Erythroblast (primary cell): ENCODE data around the gene ADD1.

Experiments
- DNase-seq, 2 experiments: peaks; one replicate each; lab custom pipeline; 2025; lab: John Stamatoyannopoulos, UW
- GATA1 ChIP-seq: IDR thresholded peaks from 2 replicates; pipeline ENCODE4 v1.6.1; 2011; ENCODE audit warnings: low read depth, mild to moderate bottlenecking, control low read depth, low read length, moderate library complexity
- POLR2A ChIP-seq: IDR thresholded peaks from 2 replicates; pipeline ENCODE4 v1.6.1; 2011; ENCODE audit warnings: mild to moderate bottlenecking, low read length

The ADD1 gene

DNA sequence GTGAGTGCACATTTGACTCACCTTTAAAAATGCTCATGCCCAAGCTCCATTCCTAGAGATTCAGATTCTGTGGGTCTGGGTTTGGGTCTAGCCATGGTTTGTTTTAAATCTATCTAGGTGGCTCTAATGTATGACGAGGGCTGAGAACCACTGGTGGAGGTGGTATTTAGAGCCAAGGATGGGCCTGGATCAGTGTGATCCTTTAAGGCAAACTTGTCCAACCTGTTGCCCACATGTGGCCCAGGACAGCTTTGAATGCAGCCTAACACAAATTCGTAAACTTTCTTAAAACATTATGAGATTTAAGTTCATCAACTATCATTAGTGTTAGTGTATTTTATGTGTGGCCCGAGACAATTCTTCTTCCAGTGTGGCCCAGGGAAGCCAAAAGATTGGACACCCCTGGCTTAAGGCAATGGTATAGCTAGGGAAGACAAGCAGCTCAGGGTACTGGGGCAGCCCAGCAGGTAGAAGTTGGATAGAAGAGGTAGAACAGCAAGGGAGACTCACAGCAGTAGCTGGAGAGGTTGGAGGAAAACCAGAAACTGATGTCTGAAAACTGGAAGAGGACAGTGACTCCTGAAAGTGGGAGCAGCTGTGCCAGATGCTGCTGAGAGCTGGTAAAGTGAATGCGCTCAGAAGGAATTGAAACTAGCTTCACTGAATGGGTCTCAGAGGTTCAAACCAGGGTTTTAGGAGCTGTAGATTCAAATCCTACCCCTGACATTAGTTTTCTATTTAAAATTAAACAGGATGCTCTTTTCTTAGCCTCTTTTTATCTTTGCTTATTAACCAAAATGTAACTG is 18.2 kb downstream of the ADD1 start:
- TF ChIP-seq POLR2A (no peak), GATA1 (no peak)
- DNase-seq, result no peak

DNA sequence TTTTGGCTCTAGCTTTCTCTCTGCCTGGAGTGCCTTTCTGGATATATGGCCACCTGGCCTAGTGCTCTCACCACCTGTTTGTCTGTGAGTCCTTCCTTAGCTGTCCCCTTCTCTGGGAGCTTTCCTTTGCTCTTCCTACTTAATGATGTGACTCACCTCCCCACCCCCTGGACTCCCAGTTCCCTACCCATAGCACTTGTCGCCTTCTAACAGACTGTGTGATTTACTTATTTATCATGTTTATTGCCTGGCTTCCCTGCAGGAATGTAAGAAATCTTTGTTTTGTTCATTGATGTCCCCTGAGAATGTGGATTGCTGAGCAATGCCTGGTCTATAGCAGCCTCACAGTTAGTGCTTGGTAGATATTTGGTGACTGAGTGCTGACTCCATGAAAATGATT is 18.9 kb downstream of the ADD1 start:
- TF ChIP-seq GATA1 (no peak), POLR2A (no peak)
- DNase-seq, result no peak

DNA sequence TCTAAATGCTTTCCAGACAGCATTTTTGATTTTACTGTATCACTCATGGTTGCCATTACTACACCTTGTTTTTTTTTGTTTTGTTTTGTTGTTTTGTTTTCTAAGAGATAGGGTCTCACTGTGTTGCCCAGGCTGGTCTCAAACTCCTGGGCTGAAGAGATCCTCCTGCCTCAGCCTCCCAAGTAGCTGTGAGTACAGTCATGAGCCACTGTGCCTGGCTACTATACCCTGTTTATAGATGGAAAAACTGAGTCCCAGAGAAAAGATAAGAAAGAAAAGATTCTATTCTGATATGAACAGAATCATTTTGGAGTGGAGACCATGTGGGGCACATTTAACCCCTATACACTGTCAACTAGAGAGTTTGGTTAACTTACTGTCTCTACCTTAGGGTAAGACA is 20.0 kb downstream of the ADD1 start:
- no peak for TF ChIP-seq GATA1
- no peak for TF ChIP-seq POLR2A
- no peak for DNase-seq

DNA sequence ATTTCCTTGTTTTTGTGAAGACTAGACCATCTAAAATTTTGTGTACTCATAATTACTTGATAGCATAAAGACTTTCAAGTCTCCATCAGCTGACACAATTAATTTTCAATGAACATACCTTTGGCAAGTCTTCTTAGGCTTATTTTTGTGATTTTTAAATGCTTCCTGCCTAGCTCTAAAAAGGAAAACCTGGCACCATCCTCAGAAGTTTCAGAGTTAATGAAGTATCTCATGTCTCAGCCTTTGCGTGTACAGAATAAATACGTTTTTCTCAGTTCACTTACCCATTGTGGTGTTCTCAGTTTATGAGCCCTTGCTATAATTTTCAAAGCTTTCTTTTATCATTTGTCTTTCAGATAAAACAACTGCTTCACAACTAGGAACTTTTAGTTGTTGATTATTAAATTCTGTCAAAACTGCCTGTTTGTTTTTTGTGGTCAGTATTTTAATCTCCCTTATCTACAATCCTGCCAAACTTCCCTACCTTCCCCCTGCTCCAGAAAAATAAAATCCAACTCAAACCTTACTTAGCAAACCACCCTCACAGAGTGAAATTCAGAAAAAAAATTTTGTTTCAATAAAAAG is 21.6 kb downstream of the ADD1 start:
- no peak for DNase-seq
- no peak for TF ChIP-seq POLR2A
- TF ChIP-seq GATA1, result no peak

DNA sequence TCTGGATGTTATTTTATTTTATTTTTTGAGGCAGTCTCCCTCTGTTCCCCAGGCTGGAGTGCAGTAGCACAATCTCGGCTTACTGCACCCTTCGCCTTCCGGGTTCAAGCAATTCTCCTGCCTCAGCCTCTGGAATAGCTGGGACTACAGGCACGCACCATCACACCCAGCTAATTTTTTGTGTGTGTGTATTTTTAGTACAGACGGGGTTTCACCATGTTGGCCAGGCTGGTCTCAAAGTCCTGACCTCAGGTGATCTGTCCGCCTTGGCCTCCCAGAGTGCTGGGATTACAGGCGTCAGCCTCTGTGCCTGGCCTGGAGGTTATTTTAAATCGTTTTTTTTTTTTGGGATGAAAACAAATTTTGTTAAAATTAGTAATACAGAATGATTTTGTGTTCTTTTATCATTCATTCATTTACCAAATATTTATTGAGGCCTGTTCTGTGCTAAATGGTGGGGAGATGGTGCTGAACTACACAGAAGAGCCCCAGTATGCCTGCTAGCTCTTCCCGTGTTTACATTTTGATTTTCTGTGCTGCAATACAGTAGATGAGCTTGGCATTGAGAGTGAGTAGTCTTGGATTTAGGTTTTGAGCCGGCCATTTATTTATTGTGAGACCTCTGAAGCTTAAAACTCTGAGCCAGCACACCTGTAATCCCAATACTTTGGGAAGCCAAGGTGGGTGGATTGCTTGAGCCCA is 22.7 kb downstream of the ADD1 start:
- no peak for DNase-seq
- TF ChIP-seq GATA1 (no peak), POLR2A (no peak)

DNA sequence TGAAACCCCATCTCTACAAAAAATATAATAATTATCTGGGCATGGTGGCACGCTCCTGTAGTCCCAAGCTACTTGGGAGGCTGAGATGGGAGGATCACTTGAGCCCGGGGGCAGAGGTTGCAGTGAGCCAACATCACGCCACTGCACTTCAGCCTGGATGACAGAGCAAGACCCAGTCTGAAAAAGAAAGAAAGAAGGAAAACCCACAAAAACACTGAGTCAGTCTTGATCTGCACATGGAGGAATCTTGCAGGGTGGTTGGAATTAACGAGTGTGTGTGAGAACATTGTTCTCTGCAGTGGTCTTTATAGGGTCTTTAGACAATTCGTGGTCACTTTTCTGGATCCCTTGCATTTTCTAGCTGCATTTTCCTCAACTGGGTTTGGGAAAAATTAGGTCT is 23.2 kb downstream of the ADD1 start:
- TF ChIP-seq GATA1 (no peak), POLR2A (no peak)
- DNase-seq, result no peak

DNA sequence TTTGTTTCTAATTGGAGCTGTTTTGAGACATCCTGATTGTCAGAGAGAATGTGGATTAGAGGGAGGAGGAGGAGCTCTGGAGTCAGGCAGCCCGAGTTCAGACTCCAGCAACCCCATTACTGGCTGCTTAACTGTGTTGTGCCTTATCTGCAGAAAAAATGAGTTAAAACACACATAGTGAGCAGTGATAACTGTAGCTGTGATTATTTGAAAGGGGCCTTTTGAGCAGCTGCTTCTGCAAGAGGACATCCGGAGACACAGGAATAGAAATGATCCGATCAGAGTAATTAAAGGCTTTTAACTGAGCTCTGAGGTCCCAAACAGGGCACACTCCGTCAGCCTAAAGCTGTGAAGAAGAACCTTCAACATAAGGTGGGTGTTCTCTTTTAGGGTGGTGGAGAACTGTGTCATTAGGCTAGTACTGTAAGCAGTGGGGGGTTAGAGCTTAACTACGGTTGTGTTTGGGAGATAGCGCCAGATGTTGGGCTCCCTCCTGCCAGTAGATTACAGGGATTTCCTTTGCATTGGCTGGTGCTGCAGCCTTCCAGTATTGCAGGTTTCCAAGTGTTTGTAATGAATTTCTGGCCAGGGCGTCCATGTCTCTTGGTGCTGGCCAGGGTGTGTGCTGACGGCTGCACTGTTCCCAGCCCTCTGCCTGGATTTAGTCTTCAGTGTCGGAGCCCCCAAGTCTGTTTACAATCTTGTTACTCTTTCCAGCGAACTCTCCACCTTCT is 24.3 kb downstream of the ADD1 start:
- TF ChIP-seq POLR2A (no peak), GATA1 (peak; percentile 36)
- DNase-seq, result peak; percentile 73 to 90

DNA sequence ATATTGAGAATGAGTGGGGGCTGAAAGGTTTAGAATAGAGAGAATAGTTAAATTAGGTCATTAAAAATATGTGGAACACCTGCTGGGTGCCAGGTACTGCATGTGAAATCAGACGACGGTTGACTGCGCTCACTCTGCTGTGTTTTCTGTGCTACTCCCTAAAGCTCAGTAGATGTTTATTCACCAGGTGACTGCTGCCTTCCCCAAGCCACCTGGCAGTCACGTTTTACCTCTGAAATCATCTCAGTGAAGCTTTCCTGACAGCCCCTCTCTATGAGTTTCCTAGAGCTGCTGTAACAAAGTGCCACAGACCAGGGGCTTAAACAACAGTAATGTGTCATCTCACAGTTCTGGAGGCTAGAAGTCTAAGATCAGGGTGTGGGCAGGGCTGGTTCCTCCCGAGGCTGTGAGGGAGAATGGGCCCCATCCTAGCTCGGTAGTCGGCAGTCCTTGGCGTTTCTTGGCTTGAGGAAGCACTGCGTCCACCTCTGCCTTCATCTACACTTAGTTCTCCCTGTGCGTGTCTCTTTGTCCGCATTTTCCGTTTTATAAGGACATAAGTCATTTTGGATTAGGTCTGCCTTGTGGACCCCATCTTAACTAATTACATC is 25.3 kb downstream of the ADD1 start:
- no peak for TF ChIP-seq POLR2A
- TF ChIP-seq GATA1, result no peak
- DNase-seq, result no peak

DNA sequence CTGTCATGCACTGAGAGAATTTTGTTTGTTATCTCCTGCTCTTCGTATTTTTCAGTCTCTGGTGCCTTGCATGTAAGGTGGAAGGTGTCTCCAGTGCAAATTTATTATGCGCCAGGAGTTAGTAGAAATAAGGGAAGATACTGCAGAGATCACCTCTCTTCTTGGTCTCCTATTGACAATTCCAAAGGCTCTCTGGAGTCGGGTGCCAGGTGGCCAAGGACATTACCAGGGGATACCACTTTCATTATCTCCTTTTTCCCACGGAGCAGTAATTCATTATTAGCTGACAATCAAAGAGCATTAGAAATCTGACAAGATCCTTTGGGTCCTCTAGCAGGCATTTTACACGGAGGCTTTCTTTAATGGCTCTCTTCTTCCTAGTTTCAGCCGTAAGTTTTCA is 26.0 kb downstream of the ADD1 start:
- no peak for TF ChIP-seq POLR2A
- no peak for TF ChIP-seq GATA1
- DNase-seq, result no peak

DNA sequence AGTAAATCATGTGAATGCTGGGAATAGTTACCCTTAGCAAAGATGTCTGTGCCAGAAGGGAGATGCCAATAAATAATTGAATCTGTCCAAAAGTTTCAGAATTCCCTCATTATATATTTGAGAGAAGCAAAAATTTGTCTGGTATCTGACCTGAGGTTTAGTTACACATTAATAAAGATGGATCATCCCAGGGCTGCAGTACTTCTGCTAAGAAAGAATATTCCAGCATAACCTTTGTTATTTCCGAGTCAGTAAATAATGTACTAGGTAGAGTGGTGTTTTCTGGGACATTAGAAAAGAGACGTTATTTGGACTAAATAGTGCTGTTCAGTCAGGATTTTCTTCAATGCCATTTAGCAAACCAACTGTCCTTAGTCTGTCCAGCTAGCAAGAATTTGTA is 26.4 kb downstream of the ADD1 start:
- DNase-seq, result no peak
- TF ChIP-seq GATA1 (no peak), POLR2A (no peak)

DNA sequence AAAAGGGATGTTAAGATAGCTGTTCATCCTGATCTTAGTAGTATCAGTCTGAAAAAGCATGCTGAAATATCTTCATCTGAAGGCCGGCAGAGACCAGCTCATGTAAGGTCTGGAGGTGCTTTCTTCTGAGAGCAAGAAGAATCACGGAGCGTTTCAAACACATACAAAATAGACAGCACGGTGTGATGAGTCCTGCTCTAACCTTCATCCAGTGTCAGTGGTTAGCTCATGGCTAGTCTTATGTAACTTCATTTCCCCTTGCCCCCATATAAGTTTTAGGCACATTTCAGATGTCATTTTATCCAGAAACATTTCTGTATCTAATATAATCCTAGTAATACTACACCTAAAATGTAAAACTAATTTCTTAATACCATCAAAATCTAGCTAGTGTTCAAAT is 27.8 kb downstream of the ADD1 start:
- DNase-seq, result no peak
- no peak for TF ChIP-seq POLR2A
- TF ChIP-seq GATA1, result no peak

DNA sequence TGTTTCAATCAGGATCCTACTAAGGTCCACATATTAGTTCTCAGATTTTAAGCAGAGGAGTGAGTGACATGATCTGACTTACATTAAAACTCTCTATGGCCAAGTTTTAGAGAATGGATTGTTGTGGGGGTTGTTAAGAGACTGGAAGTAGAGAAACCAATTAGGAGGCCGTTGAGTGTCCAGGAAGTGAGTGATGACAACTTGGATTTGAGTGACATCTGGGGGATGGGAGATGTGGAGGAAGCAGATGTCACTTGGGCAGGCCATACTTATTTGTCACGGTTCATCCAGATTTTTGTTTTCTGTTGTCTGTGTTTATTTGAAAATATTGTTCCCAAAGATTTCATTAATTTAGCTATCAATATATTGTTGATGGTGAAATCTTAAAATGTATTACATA is 28.3 kb downstream of the ADD1 start:
- no peak for DNase-seq
- TF ChIP-seq GATA1 (no peak), POLR2A (no peak)

DNA sequence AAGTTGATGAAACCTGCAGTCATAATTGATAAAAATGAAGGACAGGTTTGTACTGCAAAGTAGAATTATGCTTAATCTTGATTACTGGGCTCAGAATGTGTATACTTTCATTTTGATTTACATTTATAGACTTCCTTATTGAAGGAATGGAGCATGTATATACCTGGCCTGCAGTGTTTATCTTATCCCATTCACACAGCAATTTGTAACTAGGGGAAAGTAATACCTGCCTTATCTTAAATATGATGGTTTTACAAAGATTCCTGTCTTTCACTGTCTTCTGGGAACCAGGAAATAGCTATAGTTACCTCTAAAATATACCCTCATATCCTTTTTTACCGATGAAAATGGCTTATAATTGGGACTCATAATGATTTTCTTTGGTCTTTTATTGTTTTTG is 29.7 kb downstream of the ADD1 start:
- no peak for DNase-seq
- TF ChIP-seq GATA1 (no peak), POLR2A (no peak)
